CD4-positive, alpha-beta T cell treated with Interferon gamma for 1 hour (primary cell): ENCODE measurements around the gene SPDYE17.
"Not testable (repeated sequence)": the region's sequence is repeated elsewhere in the genome, so short reads cannot be mapped to it uniquely, and the experiment has no call there.

Experiments used
- DNase-seq: peaks from one replicate; pipeline ENCODE4 v3.0.0-alpha.2; 2020

The SPDYE17 gene, protein sequence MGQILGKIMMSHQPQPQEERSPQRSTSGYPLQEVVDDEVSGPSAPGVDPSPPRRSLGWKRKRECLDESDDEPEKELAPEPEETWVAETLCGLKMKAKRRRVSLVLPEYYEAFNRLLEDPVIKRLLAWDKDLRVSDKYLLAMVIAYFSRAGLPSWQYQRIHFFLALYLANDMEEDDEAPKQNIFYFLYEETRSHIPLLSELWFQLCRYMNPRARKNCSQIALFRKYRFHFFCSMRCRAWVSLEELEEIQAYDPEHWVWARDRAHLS

DNA sequence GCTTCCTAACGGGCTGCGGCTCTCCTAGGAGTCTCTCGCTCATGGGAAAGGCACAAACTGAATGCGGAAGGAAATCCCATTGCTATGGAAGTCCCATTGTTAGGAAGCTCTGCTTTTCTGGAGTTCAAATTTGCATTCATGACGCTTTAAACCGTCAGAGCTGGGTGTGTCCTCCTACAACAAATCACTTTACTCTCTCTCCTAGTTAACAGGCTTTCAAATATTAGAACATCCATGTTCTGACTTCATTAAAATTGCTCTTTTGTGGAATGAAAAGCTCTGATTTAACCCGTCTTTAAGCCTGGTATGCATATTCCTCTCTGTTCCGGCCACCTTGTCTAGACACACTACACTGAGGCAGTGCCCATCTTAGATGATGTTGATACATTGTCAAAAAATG lies at the start of gene SPDYE17:
TSS of gene SPDYE17 (minus strand) at position 101 of the 400 bp plus-strand sequence. CDS start 1,791 bp downstream, outside the sequence.
- not testable (repeated sequence) for DNase-seq

DNA sequence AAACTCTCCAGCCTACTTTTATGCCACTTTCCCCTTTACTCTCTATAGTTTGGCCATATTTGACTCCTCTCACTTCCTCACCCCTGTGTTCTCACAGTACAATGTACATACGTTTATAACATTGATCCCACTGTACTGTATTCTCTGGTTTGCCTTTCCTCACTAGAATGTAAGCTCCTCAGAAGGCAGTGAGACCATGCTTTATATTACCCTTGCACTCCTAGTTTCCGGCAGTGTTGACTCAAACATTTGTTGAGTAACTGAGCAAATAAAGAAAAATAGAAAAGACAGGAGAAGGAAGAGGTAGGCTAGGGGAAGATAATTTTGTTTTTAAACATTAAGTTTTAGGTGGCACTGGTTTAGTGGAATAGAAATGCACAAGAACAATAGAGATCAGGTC lies 48.1 kb upstream of the SPDYE17 start:
- not testable (repeated sequence) for DNase-seq

DNA sequence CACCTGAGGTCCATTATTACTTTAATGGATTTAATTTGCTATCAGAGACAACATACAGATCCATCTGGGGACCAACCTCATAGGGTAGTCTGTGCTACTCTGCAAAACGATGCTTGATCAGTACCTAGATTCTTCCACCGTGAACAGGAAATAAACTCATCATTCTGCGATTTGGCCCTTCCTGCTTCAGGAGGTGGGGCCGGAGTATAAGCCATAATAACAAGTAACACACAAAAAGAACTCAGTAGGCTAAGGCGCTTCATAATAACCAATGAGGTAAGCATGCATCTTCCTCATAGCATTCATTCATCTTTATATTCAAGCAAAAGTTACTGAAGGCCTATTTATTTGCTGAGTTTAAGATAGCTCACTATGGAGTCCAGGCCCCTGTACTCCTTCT lies 47.5 kb upstream of the SPDYE17 start:
- not testable (repeated sequence) for DNase-seq

DNA sequence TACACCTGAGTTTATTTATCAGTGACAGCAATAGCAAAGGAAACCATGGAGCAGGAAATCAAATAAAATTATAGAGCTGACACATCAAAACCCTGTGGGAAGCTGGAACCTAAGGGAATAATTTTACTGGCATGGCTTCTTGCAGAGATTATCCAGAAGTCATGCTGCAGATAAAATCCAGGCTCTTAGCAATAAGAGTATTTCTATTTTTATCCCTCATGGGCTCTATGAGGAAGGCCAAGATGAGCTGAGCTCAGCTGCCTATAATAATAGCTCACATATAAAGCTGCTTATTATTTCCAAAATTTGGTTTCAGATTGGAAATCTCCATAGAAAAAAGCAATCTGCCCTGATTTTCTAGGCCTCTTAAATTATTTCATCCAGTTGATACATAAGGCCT lies 47.0 kb upstream of the SPDYE17 start:
- DNase-seq: not testable (repeated sequence)

DNA sequence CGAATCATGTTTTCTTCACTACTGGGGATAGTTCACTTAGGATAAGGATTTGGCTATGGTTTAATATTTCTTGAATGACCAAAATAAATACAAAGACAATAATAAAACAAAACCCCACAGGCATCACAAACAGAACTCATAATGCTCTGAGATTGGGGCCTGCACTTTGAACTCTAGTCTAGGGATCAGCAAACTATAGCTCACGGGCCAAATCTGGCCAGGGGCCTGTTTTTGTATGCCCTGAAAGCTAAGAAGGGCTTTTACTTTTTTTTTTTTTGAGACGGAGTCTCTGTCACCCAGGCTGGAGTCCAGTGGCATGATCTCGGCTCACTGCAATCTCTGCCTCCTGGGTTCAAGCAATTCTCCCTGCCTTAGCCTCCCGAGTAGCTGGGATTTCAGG lies 44.9 kb upstream of the SPDYE17 start:
- not testable (repeated sequence) for DNase-seq

DNA sequence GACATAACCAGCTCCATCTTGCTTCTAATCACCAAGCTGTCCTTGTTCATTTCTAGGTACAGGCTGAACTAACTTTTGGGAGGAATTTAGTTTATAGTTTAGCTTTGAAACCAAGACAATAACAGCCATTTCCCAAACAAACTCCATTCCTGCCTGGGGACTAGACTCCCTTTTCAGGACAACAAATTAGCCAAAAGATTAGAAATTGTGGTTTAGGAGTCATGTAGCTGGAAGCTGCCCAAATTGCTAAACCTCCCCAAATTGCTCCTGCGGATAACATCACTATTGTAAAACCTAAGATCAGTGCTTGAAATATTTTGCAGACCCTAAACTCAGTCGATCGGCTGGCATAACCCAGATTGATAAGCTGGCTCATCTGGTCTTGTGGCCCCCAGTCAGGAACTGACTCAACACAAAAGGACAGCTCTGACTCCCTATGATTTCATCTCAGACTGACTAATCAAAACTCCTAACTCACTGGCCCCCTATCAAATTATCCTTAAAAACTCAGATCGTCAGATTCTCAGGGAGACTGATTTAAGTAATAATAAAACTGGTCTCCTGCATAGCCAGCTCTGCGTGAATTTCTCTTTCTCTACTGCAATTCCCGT lies 42.7 kb upstream of the SPDYE17 start:
- DNase-seq: not testable (repeated sequence)

- not testable (repeated sequence) for DNase-seq
Measured at GRCh38 chr7:77071108-77071507, 38.9 kb upstream of the SPDYE17 start.

DNA sequence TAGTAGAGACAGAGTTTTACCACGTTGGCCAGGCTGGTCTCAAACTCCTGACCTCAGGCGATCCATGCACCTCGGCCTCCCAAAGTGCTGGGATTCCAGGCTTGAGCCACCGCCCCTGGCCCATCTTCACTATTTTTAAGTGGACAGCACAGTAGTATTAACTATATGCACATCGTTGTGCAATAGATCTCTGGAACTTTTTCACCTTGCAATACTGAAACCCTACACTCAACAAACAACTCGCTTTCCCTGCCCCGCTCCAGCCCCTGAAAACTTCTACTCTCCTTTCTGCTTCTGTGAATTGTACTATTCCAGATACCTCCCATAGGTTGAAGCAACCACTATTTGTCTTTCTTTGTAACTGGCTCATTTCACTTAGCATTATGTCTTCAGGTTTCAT lies 33.7 kb upstream of the SPDYE17 start:
- not testable (repeated sequence) for DNase-seq

GRCh38 chr7:77063732-77064131 lies 31.6 kb upstream of the SPDYE17 start:
- not testable (repeated sequence) for DNase-seq

DNA sequence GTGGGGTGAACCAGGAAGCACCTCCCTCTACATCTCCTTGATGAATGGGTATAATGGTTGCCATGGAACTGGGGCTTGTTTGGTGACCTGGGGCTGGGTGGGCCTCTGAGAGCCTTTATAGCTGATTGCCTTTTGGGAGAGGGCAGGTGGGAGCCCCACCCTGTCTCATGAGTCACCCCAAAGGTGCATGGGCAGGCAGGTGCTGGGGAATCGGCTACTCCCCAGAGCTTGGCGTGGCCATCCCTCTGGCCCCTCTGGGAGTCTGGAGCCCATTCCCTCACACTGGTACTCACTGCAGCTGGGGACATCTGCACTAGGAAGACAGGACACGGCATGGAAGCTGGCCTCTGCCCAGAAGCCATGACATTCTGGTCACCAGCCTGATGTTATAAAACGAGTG lies 30.4 kb upstream of the SPDYE17 start, which contains the start of gene SPDYE18:
TSS of gene SPDYE18 (minus strand) at position 2 of the 400 bp plus-strand sequence. CDS start 2,046 bp downstream, outside the sequence.
- not testable (repeated sequence) for DNase-seq

DNA sequence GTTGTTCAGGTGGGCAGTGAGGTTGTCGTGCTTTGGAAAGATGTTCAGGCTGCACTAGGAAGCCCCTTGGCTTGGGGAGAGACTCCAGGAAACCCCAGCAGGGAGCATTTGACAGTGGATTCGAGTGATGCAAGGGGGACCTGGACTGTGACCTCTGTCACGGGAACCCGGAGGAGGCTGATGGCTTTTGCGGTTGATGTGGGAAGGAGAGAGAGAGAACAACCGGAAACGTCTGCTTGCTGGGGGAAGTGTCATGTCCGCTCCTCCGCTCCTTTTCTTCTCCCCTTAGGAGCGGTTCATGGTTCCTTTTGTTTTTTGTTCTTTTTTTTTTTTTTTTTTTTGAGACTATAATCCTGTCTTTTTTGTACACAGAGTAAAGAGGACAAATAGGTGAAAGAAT lies 5.8 kb downstream of the SPDYE17 start:
- DNase-seq: not testable (repeated sequence)

DNA sequence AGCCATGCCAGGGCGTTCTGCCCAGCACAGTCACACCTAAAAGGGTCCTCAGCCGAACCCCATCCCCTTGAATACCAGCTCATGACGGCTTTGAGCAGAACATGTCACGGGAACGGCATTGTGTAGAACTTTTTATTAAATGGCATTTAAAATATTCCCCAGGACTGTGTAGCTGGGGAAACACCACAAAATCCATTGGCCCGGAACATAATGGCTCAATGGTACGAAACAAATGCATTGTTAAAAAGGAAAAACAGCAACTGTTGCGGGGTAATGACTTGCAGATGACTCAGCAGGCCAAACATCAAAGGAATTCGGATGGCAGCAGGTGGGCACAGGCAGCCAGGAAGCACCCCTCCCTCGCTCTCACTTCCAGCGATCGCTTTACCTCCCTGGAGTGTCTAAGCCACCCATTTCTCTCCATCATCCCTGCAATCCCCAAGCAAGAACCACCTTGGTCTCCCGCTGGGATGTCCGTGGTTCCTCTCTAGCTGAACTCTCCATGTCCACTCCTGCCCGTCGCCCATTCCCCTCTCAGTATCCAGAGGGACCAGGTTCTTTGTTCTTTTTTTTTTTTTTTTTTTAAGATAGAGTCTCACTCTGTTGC lies 22.0 kb downstream of the SPDYE17 start:
- DNase-seq: not testable (repeated sequence)

DNA sequence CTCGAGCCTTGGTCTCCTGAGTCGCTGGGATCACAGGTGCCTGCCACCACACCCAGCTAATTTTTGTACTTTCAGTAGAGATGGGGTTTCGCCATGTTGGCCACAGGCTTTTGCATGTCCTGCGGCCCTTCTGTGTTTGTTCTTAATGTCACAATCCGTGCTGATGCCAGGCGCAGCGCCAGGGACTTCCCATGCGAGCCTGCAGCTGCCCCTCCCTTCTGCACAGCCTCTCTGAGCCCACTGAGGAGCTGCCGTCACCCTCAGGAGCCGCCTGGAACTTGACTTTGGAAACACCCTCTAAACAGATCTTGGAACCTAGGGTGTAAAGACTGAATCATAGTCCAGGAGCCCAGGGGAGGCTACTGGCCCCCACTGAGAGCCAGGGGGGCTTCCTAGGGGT lies 24.2 kb downstream of the SPDYE17 start:
- DNase-seq: not testable (repeated sequence)

- DNase-seq: not testable (repeated sequence)
Measured at GRCh38 chr7:77006127-77007110, 25.7 kb downstream of the SPDYE17 start.

DNA sequence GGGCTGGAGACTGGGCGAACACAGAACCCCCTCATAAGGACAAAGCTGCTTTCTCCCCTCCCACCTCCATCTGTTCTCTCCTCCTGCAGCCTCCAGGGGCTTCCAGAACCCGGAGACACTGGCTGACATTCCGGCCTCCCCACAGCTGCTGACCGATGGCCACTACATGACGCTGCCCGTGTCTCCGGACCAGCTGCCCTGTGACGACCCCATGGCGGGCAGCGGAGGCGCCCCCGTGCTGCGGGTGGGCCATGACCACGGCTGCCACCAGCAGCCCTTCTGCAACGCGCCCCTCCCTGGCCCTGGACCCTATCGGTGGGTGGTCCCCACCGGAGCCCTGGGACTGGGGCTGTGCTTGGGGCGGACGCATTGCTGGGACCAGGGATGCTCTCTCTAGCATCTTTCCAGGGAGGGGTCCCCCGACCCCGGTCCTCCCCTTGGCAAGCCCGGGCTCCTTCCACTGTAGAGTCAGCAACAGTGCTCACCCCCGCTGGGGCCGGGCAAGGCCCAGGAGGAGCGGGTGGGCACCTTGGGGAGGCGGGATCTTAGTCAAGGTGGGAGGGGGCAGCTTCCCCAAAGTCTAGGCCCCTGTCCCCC lies 26.6 kb downstream of the SPDYE17 start:
- DNase-seq: not testable (repeated sequence)

DNA sequence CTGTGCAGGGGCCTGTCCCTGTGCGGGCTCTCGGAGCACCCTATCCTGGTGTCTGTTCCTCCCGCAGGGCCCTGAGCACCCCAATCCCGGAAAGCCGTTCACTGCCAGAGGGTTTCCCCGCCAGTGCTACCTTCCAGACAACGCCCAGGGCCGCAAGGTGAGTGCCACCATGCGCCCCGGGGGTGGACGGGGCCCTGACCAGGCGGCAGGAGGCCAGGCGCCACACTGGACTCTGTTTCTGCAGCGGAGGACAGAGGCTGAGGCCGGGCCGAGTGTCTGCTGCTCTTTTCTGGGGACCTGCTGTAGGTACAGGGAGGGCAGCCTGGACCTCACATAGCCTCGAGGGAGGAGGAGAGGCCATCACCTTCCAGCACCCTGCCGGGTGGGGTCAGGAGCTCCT lies 28.0 kb downstream of the SPDYE17 start:
- not testable (repeated sequence) for DNase-seq

GRCh38 chr7:77003241-77003640 lies 28.9 kb downstream of the SPDYE17 start:
- DNase-seq: not testable (repeated sequence)

DNA sequence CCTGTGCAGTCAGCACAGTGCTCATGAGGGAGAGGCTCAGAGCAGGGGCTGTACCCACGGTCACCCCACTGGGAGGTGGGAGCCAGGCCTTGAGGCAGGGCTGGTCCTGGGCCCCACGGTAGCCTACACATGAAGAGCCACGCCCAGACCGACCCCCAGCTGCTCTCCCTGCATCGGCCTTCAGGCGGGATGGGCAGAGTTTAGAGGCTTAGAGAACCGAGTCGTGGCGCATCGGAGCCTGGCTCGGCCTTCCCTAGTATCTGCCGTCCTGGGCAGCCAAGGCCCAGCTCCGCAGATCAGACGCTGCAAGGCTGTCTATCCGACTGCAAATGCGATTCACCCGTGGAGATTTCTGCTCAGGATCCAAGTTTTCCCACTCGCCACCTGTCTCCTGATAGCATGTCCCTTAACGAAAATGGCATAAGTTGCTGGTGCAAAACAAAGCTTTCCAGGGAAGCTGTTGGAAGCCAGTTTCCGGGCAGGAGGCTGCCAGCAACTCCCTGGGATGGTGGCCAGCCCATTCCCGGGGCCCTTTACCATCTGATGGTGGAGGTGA lies 29.4 kb downstream of the SPDYE17 start:
- not testable (repeated sequence) for DNase-seq

DNA sequence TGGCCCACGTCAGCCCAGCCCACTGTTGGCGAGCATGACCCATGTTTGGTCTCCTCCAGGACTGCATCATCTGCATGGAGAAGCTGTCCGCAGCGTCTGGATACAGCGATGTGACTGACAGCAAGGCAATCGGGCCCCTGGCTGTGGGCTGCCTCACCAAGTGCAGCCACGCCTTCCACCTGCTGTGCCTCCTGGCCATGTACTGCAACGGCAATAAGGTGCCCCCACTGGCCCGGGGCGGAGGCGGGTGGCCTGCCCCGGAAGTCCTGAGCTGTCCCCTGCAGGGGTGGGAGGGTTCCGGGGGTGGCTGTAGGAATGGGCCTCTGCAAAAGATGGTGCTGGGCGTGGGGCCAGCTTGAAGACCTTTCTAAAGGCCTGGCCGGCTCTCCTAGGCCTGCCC lies 30.1 kb downstream of the SPDYE17 start:
- DNase-seq: not testable (repeated sequence)

- DNase-seq: not testable (repeated sequence)
Measured at GRCh38 chr7:76999474-77000107, 32.6 kb downstream of the SPDYE17 start.

DNA sequence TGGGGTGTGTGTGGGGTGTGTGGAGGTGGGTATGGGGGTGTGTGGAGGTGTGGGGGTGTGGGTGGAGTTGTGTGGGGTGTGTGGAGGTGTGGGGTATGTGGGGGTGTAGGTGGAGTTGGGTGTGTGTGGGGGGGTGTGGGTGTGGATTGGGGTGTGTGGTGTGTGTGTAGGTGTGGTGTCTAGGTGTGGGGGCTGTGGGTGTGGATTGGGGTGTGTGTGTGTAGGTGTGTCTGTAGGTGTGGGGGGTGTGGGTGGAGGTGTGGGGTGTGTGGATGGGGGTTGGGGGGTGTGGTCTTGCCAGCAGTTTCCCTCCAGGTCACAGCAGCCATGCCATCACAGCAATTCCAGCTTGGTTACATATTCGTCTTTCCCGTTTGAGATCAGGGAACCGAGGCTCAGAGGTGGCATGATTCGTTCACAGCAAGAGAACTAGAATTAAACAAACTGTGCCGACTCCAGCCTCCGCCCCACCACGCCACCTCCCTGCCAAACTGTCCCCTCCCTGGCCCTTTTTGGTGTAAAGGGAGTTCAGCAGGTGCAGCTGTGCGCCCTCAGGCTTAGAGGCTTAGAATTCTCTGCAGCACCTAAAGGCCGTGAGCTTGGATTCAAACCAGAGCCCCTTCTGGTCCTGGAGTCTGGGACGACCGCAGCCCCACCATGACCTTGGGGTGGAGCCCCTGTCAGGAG lies 33.3 kb downstream of the SPDYE17 start:
- DNase-seq: not testable (repeated sequence)
